ENCODE data around the gene SIN3A. TPM values are rescaled to one million over a fixed set of nuclear protein-coding genes. Genes with fewer than 3 reads are reported as not detected.

The SIN3A gene
- total and polyA plus RNA-seq, 2 donors from 2014 or later: 9.2 to 74.3 TPM

DNA sequence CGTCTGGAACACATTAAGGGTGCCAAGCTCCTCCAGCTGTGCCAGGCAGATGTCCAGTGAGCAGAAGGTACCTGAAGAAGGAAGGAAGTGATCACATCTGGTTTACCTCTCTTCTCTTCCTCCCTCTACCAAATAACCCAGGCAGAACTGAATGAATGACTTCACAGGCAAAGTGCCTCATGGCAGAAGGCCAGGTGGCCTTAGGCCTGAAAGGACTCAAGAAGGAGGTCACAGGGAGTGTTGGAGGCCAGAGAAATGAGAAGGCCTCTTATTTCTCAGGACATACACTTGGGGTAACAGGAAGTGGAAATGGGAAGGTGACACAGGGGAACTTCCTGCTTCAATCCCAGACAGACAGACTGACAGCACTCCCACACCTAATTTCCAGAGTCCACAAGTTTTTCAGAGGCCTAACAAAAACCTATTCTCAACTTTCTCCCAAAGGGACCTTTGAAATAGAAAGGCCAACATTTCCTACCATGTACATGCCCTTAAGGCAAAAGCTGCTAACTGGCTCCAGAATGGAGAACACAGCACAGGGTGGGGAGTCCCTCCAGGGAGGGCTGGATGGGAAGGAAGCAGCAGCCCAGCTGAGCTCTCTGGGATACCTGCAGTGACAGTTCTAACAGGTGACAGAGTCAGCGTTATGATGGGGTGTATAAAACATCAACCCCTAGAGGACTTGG lies 17.6 kb upstream of the SIN3A start:
- intact Hi-C loops (cut with DNase I): no loop called here
- no peak overlapping the region for H3K9ac ChIP-seq (ENCODE audit: low read length in 3 of 3)
- no peaks in the 10 kb centered on the region for H3K27me3 ChIP-seq (ENCODE audit: control insufficient read depth, insufficient read depth, low read length)
- H3K27ac ChIP-seq (ENCODE audit: low read depth in 2 of 2, low read length in 2 of 2): no peak overlapping the region
- no peaks in the 10 kb centered on the region for H3K9me3 ChIP-seq (ENCODE audit: control insufficient read depth in 2 of 3, insufficient read depth in 1 of 3, low read length in 3 of 3)
- H3K4me3 ChIP-seq (ENCODE audit: low read length in 3 of 3): no peak overlapping the region
- DNase-seq (no peak), FAIRE-seq (no peak)
- peaks cover 12 to 32% (median 31%) of the 10 kb centered on the region in 3 donors for H3K36me3 ChIP-seq (ENCODE audit: control insufficient read depth in 2 of 3, insufficient read depth in 3 of 3, low read length in 3 of 3)
- TF ChIP-seq, protein P1, sequence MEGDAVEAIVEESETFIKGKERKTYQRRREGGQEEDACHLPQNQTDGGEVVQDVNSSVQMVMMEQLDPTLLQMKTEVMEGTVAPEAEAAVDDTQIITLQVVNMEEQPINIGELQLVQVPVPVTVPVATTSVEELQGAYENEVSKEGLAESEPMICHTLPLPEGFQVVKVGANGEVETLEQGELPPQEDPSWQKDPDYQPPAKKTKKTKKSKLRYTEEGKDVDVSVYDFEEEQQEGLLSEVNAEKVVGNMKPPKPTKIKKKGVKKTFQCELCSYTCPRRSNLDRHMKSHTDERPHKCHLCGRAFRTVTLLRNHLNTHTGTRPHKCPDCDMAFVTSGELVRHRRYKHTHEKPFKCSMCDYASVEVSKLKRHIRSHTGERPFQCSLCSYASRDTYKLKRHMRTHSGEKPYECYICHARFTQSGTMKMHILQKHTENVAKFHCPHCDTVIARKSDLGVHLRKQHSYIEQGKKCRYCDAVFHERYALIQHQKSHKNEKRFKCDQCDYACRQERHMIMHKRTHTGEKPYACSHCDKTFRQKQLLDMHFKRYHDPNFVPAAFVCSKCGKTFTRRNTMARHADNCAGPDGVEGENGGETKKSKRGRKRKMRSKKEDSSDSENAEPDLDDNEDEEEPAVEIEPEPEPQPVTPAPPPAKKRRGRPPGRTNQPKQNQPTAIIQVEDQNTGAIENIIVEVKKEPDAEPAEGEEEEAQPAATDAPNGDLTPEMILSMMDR (IDR thresholded peaks at IDR 0.05; ENCODE audit: borderline replicate concordance, extremely low read depth, insufficient read depth): no peak
- H3K4me1 ChIP-seq (ENCODE audit: control insufficient read depth in 2 of 3, insufficient read depth in 2 of 3, low read depth in 1 of 3, low read length in 3 of 3): no peaks in the 10 kb centered on the region

DNA sequence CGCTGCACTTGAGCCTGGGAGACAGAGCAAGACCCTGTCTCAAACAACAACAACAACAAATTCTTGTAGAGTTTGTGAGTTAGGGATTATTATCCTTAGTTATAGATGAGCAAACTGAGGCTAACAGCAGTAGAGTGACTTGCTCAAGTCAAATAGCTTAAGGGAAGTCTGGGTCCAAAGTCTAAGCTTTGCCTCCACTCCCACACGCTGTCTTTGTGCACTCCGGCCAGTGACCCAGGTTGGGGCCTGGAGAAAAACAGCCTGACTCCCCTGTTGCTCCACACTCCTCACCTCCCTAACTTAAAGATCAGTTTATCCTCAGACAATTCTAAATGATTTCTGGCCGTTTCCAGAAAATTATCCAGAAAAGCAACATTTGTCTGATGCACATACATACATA lies 9.2 kb upstream of the SIN3A start:
- DNase-seq (peak in 2 of 5 donors; percentile 15 to 19), FAIRE-seq (no peak)
- H3K4me1 ChIP-seq (ENCODE audit: control insufficient read depth in 2 of 3, insufficient read depth in 2 of 3, low read depth in 1 of 3, low read length in 3 of 3): peaks cover 0 to 5% (median 2%) of the 10 kb centered on the region in 3 donors
- H3K27me3 ChIP-seq (ENCODE audit: control insufficient read depth, insufficient read depth, low read length): no peaks in the 10 kb centered on the region
- no peak overlapping the region for H3K4me3 ChIP-seq (ENCODE audit: low read length in 3 of 3)
- no peaks in the 10 kb centered on the region for H3K9me3 ChIP-seq (ENCODE audit: control insufficient read depth in 2 of 3, insufficient read depth in 1 of 3, low read length in 3 of 3)
- no peak overlapping the region for H3K9ac ChIP-seq (ENCODE audit: low read length in 3 of 3)
- H3K27ac ChIP-seq (ENCODE audit: low read depth in 2 of 2, low read length in 2 of 2): no peak overlapping the region
- H3K36me3 ChIP-seq (ENCODE audit: control insufficient read depth in 2 of 3, insufficient read depth in 3 of 3, low read length in 3 of 3): no peaks in the 10 kb centered on the region
- intact Hi-C loops (cut with DNase I): no loop called here
- TF ChIP-seq, protein P1 (IDR thresholded peaks at IDR 0.05; ENCODE audit: borderline replicate concordance, extremely low read depth, insufficient read depth): no peak

DNA sequence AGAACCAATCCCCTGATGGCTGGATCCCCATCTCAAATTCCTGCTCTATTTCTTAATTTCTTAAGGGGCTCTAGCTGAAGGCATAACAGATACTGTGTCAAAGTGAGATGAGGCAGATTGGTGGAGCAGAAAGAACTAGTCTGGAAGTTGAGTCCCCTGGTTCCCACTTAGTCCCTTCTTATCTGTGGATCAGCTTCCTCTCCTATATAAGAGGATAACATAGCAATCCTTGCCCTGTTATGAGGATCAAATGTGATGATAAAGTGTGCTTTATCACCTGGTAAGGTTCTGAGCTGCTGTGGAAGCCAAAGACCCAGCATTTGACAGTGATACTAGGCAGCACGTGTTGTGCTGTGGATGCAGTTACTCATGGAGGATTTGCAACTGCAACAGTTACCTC lies 8.1 kb upstream of the SIN3A start:
- no peak overlapping the region for H3K4me3 ChIP-seq (ENCODE audit: low read length in 3 of 3)
- intact Hi-C loops (cut with DNase I): no loop called here
- H3K27me3 ChIP-seq (ENCODE audit: control insufficient read depth, insufficient read depth, low read length): no peaks in the 10 kb centered on the region
- no peak for FAIRE-seq
- no peaks in the 10 kb centered on the region for H3K9me3 ChIP-seq (ENCODE audit: control insufficient read depth in 2 of 3, insufficient read depth in 1 of 3, low read length in 3 of 3)
- no peak for DNase-seq
- H3K9ac ChIP-seq (ENCODE audit: low read length in 3 of 3): no peak overlapping the region
- TF ChIP-seq, protein P1 (IDR thresholded peaks at IDR 0.05; ENCODE audit: borderline replicate concordance, extremely low read depth, insufficient read depth): no peak
- no peaks in the 10 kb centered on the region for H3K36me3 ChIP-seq (ENCODE audit: control insufficient read depth in 2 of 3, insufficient read depth in 3 of 3, low read length in 3 of 3)
- peaks cover 0 to 5% (median 2%) of the 10 kb centered on the region in 3 donors for H3K4me1 ChIP-seq (ENCODE audit: control insufficient read depth in 2 of 3, insufficient read depth in 2 of 3, low read depth in 1 of 3, low read length in 3 of 3)
- no peak overlapping the region for H3K27ac ChIP-seq (ENCODE audit: low read depth in 2 of 2, low read length in 2 of 2)
